T-cell (primary cell): ENCODE measurements around the gene SURF4. TPM values are rescaled to one million over a fixed set of nuclear protein-coding genes. Genes with fewer than 3 reads are reported as not detected.

Experiments used
- ATAC-seq, 4 experiments: fragments of 200-7000 bp in 3 of 4; fragments of 150-1000 bp in 1 of 4; cut with Tn5 transposase; replicated peaks in 1 of 4; 1 replicate in 3 of 4; 2 replicates in 1 of 4; pipeline ENCODE4 v1.10.0; 2021; ENCODE audit warnings: moderate library complexity in 3 of 4, mild to moderate bottlenecking in 2 of 4, moderate number of reproducible peaks in 1 of 4
- CTCF ChIA-PET, 2 donors: fragments of 300-600 bp; sonication (Branson Sonifier 250); formaldehyde crosslinking; loops; one replicate each; lab custom pipeline; 2022; ENCODE audit warnings: antibody characterized with exemption in 2 of 2; lab: Charles Lee
- POLR2A ChIA-PET, 2 donors: fragments of 300-600 bp; sonication (Branson Sonifier 250); formaldehyde crosslinking; loops; one replicate each; lab custom pipeline; 2022; ENCODE audit warnings: antibody characterized with exemption in 2 of 2; lab: Charles Lee
- DNase-seq, 35 experiments: peaks; one replicate each; pipeline versions ENCODE4 v3.0.0 to v3.0.0-alpha.2; 2013 to 2023
- H3K27ac ChIP-seq: one replicate; pipeline ENCODE4 v1.5.1; 2013; ENCODE audit warnings: low read length
- H3K27me3 ChIP-seq, 2 experiments: replicated peaks in 1 of 2; 1 replicate in 1 of 2; 2 replicates in 1 of 2; pipeline versions ENCODE4 v1.6.1 to v1.7.0; 2013; ENCODE audit warnings: low read length in 1 of 2, mixed read lengths in 1 of 2; ENCODE audit not compliant: control insufficient read depth in 2 of 2, insufficient read depth in 2 of 2; ENCODE audit errors: extremely low read depth in 1 of 2
- H3K36me3 ChIP-seq, 2 donors: 1 replicate in 1 of 2; 2 replicates in 1 of 2; pipeline versions ENCODE4 v1.6.1 to v1.7.0; 2013; ENCODE audit warnings: low read length in 1 of 2; ENCODE audit not compliant: control insufficient read depth in 2 of 2, insufficient read depth in 1 of 2; ENCODE audit errors: extremely low read depth in 1 of 2
- H3K4me1 ChIP-seq, 2 experiments: 1 replicate in 1 of 2; 2 replicates in 1 of 2; pipeline versions ENCODE4 v1.6.1 to v1.7.0; 2013; ENCODE audit warnings: low read length in 2 of 2, mixed read lengths in 1 of 2; ENCODE audit not compliant: insufficient read depth in 2 of 2, control insufficient read depth in 1 of 2; ENCODE audit errors: extremely low read depth in 1 of 2
- H3K4me3 ChIP-seq, 2 donors: 1 replicate in 1 of 2; 2 replicates in 1 of 2; pipeline versions ENCODE4 v1.5.1 to v1.7.0; 2013; ENCODE audit warnings: mild to moderate bottlenecking in 2 of 2, low read length in 1 of 2, moderate library complexity in 1 of 2; ENCODE audit not compliant: control insufficient read depth in 1 of 2; ENCODE audit errors: extremely low read depth in 1 of 2
- H3K9me3 ChIP-seq: 2 replicates; pipeline ENCODE4 v1.7.0; 2013
- H3K27ac Mint-ChIP-seq, 2 donors: one replicate each; pipeline ENCODE4 v1.8.0; 2020 to 2021; ENCODE audit warnings: mild to moderate bottlenecking in 2 of 2, mixed read lengths in 2 of 2
- H3K27me3 Mint-ChIP-seq, 2 donors: one replicate each; pipeline ENCODE4 v1.8.0; 2021 to 2022; ENCODE audit warnings: mixed read lengths in 2 of 2
- H3K36me3 Mint-ChIP-seq: one replicate; pipeline ENCODE4 v1.8.0; 2021; ENCODE audit warnings: mixed read lengths
- H3K4me1 Mint-ChIP-seq, 3 donors: one replicate each; pipeline ENCODE4 v1.8.0; 2020 to 2022; ENCODE audit warnings: mixed read lengths in 3 of 3, mild to moderate bottlenecking in 1 of 3
- H3K4me3 Mint-ChIP-seq, 3 donors: one replicate each; pipeline ENCODE4 v1.8.0; 2020 to 2022; ENCODE audit warnings: mild to moderate bottlenecking in 3 of 3, mixed read lengths in 3 of 3, moderate library complexity in 3 of 3
- H3K9me3 Mint-ChIP-seq, 3 donors: one replicate each; pipeline ENCODE4 v1.8.0; 2020 to 2022; ENCODE audit warnings: mixed read lengths in 3 of 3
- WGBS: methylation state at CpG from one replicate; pipeline ENCODE4 v1.1.5; 2013; ENCODE audit warnings: missing lambda C conversion rate; ENCODE audit not compliant: insufficient coverage; 5-methylcytosine and 5-hydroxymethylcytosine counted together
- total RNA-seq, 35 experiments: library from RNA in 6 of 35; stranded (reverse) in 6 of 35; fragments of 120-200 nt in 1 of 35; gene quantifications; one replicate each; pipeline versions ENCODE4 v1.2.1 to v1.2.4 and lab custom pipeline; 2013 to 2026

SURF4 gene
- total RNA-seq, 5 donors from 2014 or later (not counting 1 experiment from before 2014, with no cell fraction given): 73.5 to 114 (median 107) TPM

GRCh38 chr9:133369422-133369821, 6.4 kb downstream of the SURF4 start:
- H3K4me1 ChIP-seq: peaks cover 40 to 85% of the 10 kb centered on the region in 2 experiments
- Mint-ChIP-seq H3K4me3 (peak overlapping the region; percentile 73 to 92 (median 76)), H3K27ac (peak overlapping the region; percentile 93 to 95), H3K4me1 (peaks cover 62 to 84% (median 79%) of the 10 kb centered on the region in 3 donors), H3K9me3 (no peaks in the 10 kb centered on the region), H3K36me3 (peaks cover 18% of the 10 kb centered on the region), H3K27me3 (no peaks in the 10 kb centered on the region)
- no peaks in the 10 kb centered on the region for H3K27me3 ChIP-seq
- peaks cover 12 to 58% of the 10 kb centered on the region in 2 donors for H3K36me3 ChIP-seq
- H3K27ac ChIP-seq: peak overlapping the region; percentile 94
- ATAC-seq (no peak), DNase-seq (no peak)
- WGBS: 58% methylated on average over 5 of the region's 6 CpGs
- ChIA-PET CTCF (interaction anchor here in 1 of 2 donors (2.3 kb wide), 1 partner anchor 19 kb away, joined by 11 read pairs; no protein-coding TSS in a partner anchor), POLR2A (interaction anchor here in 1 of 2 donors (0.6 kb wide), 1 partner anchor 18 kb away, joined by 4 read pairs; no protein-coding TSS in a partner anchor)
- no peaks in the 10 kb centered on the region for H3K9me3 ChIP-seq
- no peak overlapping the region for H3K4me3 ChIP-seq

GRCh38 chr9:133368249-133368881, 7.5 kb downstream of the SURF4 start:
- Mint-ChIP-seq H3K27ac (peak overlapping the region; percentile 93 to 95), H3K4me3 (peak overlapping the region; percentile 49 to 92 (median 70)), H3K36me3 (peaks cover 26% of the 10 kb centered on the region), H3K4me1 (peaks cover 60 to 82% (median 72%) of the 10 kb centered on the region in 3 donors), H3K27me3 (no peaks in the 10 kb centered on the region), H3K9me3 (no peaks in the 10 kb centered on the region)
- peak overlapping the region; percentile 94 for H3K27ac ChIP-seq
- peaks cover 12 to 63% of the 10 kb centered on the region in 2 donors for H3K36me3 ChIP-seq
- H3K4me3 ChIP-seq: no peak overlapping the region
- 80% methylated on average over 13 of the region's 18 CpGs for WGBS
- ChIA-PET POLR2A (no interaction called here), CTCF (no interaction called here)
- H3K4me1 ChIP-seq: peaks cover 35 to 74% of the 10 kb centered on the region in 2 experiments
- no peaks in the 10 kb centered on the region for H3K9me3 ChIP-seq
- DNase-seq: no peak
- no peaks in the 10 kb centered on the region for H3K27me3 ChIP-seq
- no peak for ATAC-seq

DNA sequence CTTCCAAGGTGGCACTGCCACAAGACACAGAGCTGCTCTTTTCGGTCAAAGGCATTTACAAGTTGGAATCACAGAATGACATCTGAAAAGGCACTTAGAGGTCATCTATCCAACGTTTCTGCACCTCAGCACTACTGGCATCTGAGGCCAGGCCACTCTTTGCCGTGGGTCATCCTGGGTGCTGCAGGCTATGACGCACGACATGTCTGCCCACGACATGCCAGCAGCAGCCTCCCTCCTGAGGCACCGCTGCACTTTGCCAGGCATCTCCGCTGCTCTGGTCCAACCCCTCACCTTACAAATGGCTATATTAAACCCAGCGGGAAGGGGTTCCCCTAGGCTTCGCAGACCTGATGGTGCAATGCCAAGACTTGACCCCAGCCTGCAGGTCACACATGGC, 8.1 kb downstream of the SURF4 start:
- Mint-ChIP-seq H3K36me3 (peaks cover 30% of the 10 kb centered on the region), H3K4me3 (no peak overlapping the region), H3K27ac (no peak overlapping the region), H3K9me3 (no peaks in the 10 kb centered on the region), H3K27me3 (no peaks in the 10 kb centered on the region), H3K4me1 (peaks cover 54 to 76% (median 67%) of the 10 kb centered on the region in 3 donors)
- Histone ChIP-seq H3K36me3 (peaks cover 12 to 68% of the 10 kb centered on the region in 2 donors), H3K27ac (no peak overlapping the region), H3K4me1 (peaks cover 35 to 68% of the 10 kb centered on the region in 2 experiments), H3K9me3 (no peaks in the 10 kb centered on the region), H3K4me3 (no peak overlapping the region), H3K27me3 (no peaks in the 10 kb centered on the region)
- CTCF ChIA-PET: no interaction called here
- 93% methylated on average over 10 of the region's 10 CpGs for WGBS
- DNase-seq (no peak), ATAC-seq (no peak)
- POLR2A ChIA-PET: no interaction called here

- Mint-ChIP-seq H3K4me3 (no peak overlapping the region), H3K36me3 (peaks cover 32% of the 10 kb centered on the region), H3K9me3 (no peaks in the 10 kb centered on the region), H3K4me1 (peaks cover 48 to 70% (median 61%) of the 10 kb centered on the region in 3 donors), H3K27ac (no peak overlapping the region), H3K27me3 (no peaks in the 10 kb centered on the region)
- no peaks in the 10 kb centered on the region for H3K27me3 ChIP-seq
- WGBS: 93% methylated on average over 16 of the region's 22 CpGs
- DNase-seq (no peak), ATAC-seq (no peak)
- peaks cover 29 to 63% of the 10 kb centered on the region in 2 experiments for H3K4me1 ChIP-seq
- no peak overlapping the region for H3K27ac ChIP-seq
- CTCF ChIA-PET: no interaction called here
- POLR2A ChIA-PET: no interaction called here
- H3K4me3 ChIP-seq: no peak overlapping the region
- no peaks in the 10 kb centered on the region for H3K9me3 ChIP-seq
- H3K36me3 ChIP-seq: peaks cover 14 to 70% of the 10 kb centered on the region in 2 donors
Observed at GRCh38 chr9:133367221-133367620, 8.6 kb downstream of the SURF4 start.

DNA sequence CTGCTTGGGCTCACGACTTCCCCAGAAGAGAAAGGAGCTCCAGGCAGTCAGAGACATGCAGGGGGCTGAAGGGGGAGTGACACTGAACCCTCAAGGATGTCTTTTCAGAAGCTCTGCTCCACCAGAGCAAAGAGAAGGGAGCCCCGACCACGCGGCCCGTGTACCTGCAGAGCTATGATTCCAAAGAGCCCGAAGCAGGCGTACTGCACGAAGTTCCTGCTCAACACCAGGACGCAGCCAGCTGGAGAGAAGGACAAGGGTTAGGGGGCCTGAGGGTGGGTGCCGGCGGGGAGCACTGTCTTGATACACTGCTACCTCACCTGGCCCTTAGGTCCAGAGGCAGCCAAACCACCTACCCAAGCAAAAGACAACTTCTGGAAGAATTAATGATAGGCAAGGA, 9.4 kb downstream of the SURF4 start:
- peaks cover 21 to 55% of the 10 kb centered on the region in 2 experiments for H3K4me1 ChIP-seq
- no peak overlapping the region for H3K27ac ChIP-seq
- ChIA-PET CTCF (interaction anchor here in 1 of 2 donors (1.6 kb wide), 1 partner anchor 18 kb away, joined by 4 read pairs; the partner anchor contains the start of genes MED22 and RPL7A), POLR2A (interaction anchor here in 1 of 2 donors (0.5 kb wide), 1 partner anchor 275 kb away, joined by 9 read pairs; no protein-coding TSS in a partner anchor)
- Mint-ChIP-seq H3K9me3 (no peaks in the 10 kb centered on the region), H3K36me3 (peaks cover 40% of the 10 kb centered on the region), H3K27me3 (no peaks in the 10 kb centered on the region), H3K27ac (no peak overlapping the region), H3K4me1 (peaks cover 40 to 63% (median 53%) of the 10 kb centered on the region in 3 donors), H3K4me3 (no peak overlapping the region)
- no peak for ATAC-seq
- DNase-seq: no peak
- no peaks in the 10 kb centered on the region for H3K9me3 ChIP-seq
- H3K4me3 ChIP-seq: no peak overlapping the region
- H3K36me3 ChIP-seq: peaks cover 17 to 78% of the 10 kb centered on the region in 2 donors
- 96% methylated on average over 9 of the region's 11 CpGs for WGBS
- H3K27me3 ChIP-seq: no peaks in the 10 kb centered on the region

GRCh38 chr9:133362359-133363044, 13.4 kb downstream of the SURF4 start:
- ATAC-seq (no peak), DNase-seq (no peak)
- Mint-ChIP-seq H3K36me3 (peaks cover 32% of the 10 kb centered on the region), H3K27ac (no peak overlapping the region), H3K4me3 (no peak overlapping the region), H3K9me3 (no peaks in the 10 kb centered on the region), H3K27me3 (no peaks in the 10 kb centered on the region), H3K4me1 (peaks cover 23 to 45% (median 33%) of the 10 kb centered on the region in 3 donors)
- Histone ChIP-seq H3K36me3 (peaks cover 30 to 90% of the 10 kb centered on the region in 2 donors), H3K4me1 (peaks cover under 1 to 42% of the 10 kb centered on the region in 2 experiments), H3K9me3 (no peaks in the 10 kb centered on the region), H3K27ac (no peak overlapping the region), H3K4me3 (no peak overlapping the region), H3K27me3 (no peaks in the 10 kb centered on the region)
- ChIA-PET POLR2A (interaction anchor here in 1 of 2 donors (1.0 kb wide), 1 partner anchor 8 kb away, joined by 5 read pairs; no protein-coding TSS in a partner anchor), CTCF (no interaction called here)
- 94% methylated on average over 14 of the region's 15 CpGs for WGBS
